WTC11 (cell line): ENCODE results near the gene PCDHGA1. TPM values are rescaled to one million over a fixed set of nuclear protein-coding genes. Genes with fewer than 3 reads are reported as not detected.
A peak's percentile ranks its signal among the peaks of the same experiment; 100 is the strongest.

ENCODE experiments used
- ATAC-seq: fragments of 200-7000 bp; cut with Tn5 transposase; 2 replicates; pipeline ENCODE4 v1.10.0; 2021; ENCODE audit warnings: mild to moderate bottlenecking, moderate library complexity
- CTCF ChIA-PET: fragments of 300-600 bp; sonication (Branson Sonifier 250); formaldehyde crosslinking; loops from one replicate; lab custom pipeline; 2021; ENCODE audit warnings: antibody characterized with exemption; lab: Charles Lee
- POLR2A ChIA-PET: fragments of 350-600 bp; sonication (Branson Sonifier 250); formaldehyde crosslinking; loops from one replicate; lab custom pipeline; 2021; ENCODE audit warnings: antibody characterized with exemption; lab: Charles Lee
- DNase-seq: peaks from one replicate; pipeline ENCODE4 v3.0.0; 2021; ENCODE audit warnings: low spot score
- H3K27ac Mint-ChIP-seq: 2 replicates; pipeline ENCODE4 v1.8.0; 2021; ENCODE audit warnings: mixed read lengths
- H3K27me3 Mint-ChIP-seq: 2 replicates; pipeline ENCODE4 v1.8.0; 2021; ENCODE audit warnings: low read depth, mild to moderate bottlenecking, moderate library complexity, mixed read lengths
- H3K36me3 Mint-ChIP-seq: 2 replicates; pipeline ENCODE4 v1.8.0; 2021; ENCODE audit warnings: mixed read lengths
- H3K4me1 Mint-ChIP-seq: 2 replicates; pipeline ENCODE4 v1.8.0; 2022; ENCODE audit warnings: mixed read lengths
- H3K4me3 Mint-ChIP-seq: 2 replicates; pipeline ENCODE4 v1.8.0; 2021; ENCODE audit warnings: mild to moderate bottlenecking, moderate library complexity, mixed read lengths
- H3K9me3 Mint-ChIP-seq: 2 replicates; pipeline ENCODE4 v1.8.0; 2021; ENCODE audit warnings: mixed read lengths
- E2F5 ChIP-seq: sonication (generic); formaldehyde crosslinking; IDR thresholded peaks from 2 replicates; pipeline ENCODE4 v1.8.1; 2022; ENCODE audit warnings: mild to moderate bottlenecking, moderate library complexity, missing genetic modification reagents
- EMX1 ChIP-seq: fragments of 250-450 bp; sonication (Bioruptor Pico); IDR thresholded peaks from 2 replicates; pipeline ENCODE4 v1.8.0; 2021; ENCODE audit warnings: mild to moderate bottlenecking
- ESRRA ChIP-seq: sonication (generic); formaldehyde crosslinking; IDR thresholded peaks from 2 replicates; pipeline ENCODE4 v1.8.1; 2022; ENCODE audit warnings: mild to moderate bottlenecking, missing genetic modification reagents, borderline replicate concordance
- GRHL2 ChIP-seq: fragments of 250-450 bp; sonication (Bioruptor Pico); IDR thresholded peaks from 2 replicates; pipeline ENCODE4 v1.8.0; 2022; ENCODE audit warnings: mild to moderate bottlenecking, moderate library complexity; ENCODE audit not compliant: insufficient replicate concordance, severe bottlenecking
- HMGA2 ChIP-seq: fragments of 250-450 bp; sonication (Bioruptor Pico); IDR thresholded peaks from 2 replicates; pipeline ENCODE4 v1.4.0; 2021; ENCODE audit warnings: mild to moderate bottlenecking, moderate library complexity
- KAT7 ChIP-seq: sonication (generic); formaldehyde crosslinking; IDR thresholded peaks from 2 replicates; pipeline ENCODE4 v1.8.1; 2023; ENCODE audit warnings: missing genetic modification reagents, mild to moderate bottlenecking, borderline replicate concordance
- MYBL2 ChIP-seq: sonication (generic); formaldehyde crosslinking; IDR thresholded peaks from 2 replicates; pipeline ENCODE4 v1.8.1; 2023; ENCODE audit warnings: mild to moderate bottlenecking, moderate library complexity, missing genetic modification reagents
- PRDM15 ChIP-seq: sonication (generic); formaldehyde crosslinking; IDR thresholded peaks from 2 replicates; pipeline ENCODE4 v1.8.0; 2022; ENCODE audit warnings: missing genetic modification reagents
- RELA ChIP-seq: sonication (generic); formaldehyde crosslinking; IDR thresholded peaks from 2 replicates; pipeline ENCODE4 v1.8.1; 2022; ENCODE audit warnings: missing genetic modification reagents, mild to moderate bottlenecking, borderline replicate concordance
- SMAD4 ChIP-seq: sonication (generic); formaldehyde crosslinking; IDR thresholded peaks from 2 replicates; pipeline ENCODE4 v1.8.0; 2022; ENCODE audit warnings: mild to moderate bottlenecking, missing genetic modification reagents
- USF1 ChIP-seq: sonication (generic); formaldehyde crosslinking; IDR thresholded peaks from 2 replicates; pipeline ENCODE4 v1.8.0; 2022; ENCODE audit warnings: mild to moderate bottlenecking, missing genetic modification reagents
- ZNF121 ChIP-seq: sonication (generic); formaldehyde crosslinking; IDR thresholded peaks from 2 replicates; pipeline ENCODE4 v1.8.0; 2023; ENCODE audit warnings: missing genetic modification reagents
- ZNF138 ChIP-seq: sonication (generic); formaldehyde crosslinking; conservative IDR thresholded peaks from 2 replicates; pipeline ENCODE4 v1.8.1; 2022; ENCODE audit warnings: mild to moderate bottlenecking, moderate library complexity, missing genetic modification reagents
- ZNF232 ChIP-seq: sonication (generic); formaldehyde crosslinking; IDR thresholded peaks from 2 replicates; pipeline ENCODE4 v1.8.0; 2022; ENCODE audit warnings: mild to moderate bottlenecking, missing genetic modification reagents
- ZNF396 ChIP-seq: fragments of 250-450 bp; sonication (Bioruptor Pico); IDR thresholded peaks from 2 replicates; pipeline ENCODE4 v1.8.0; 2021; ENCODE audit warnings: mild to moderate bottlenecking, moderate library complexity, borderline replicate concordance
- ZNF416 ChIP-seq: fragments of 250-450 bp; sonication (Bioruptor Pico); IDR thresholded peaks from 2 replicates; pipeline ENCODE4 v1.9.0; 2021; ENCODE audit warnings: mild to moderate bottlenecking, inconsistent platforms
- ZNF423 ChIP-seq: fragments of 250-450 bp; sonication (Bioruptor Pico); IDR thresholded peaks from 2 replicates; pipeline ENCODE4 v2.1.2; 2022; ENCODE audit warnings: mild to moderate bottlenecking, moderate library complexity
- total RNA-seq: library from RNA; stranded (reverse); gene quantifications from 3 replicates; pipeline ENCODE4 v1.2.3, GENCODE V29; 2021
- TF ChIP-seq, protein P1 (sequence below): sonication (generic); formaldehyde crosslinking; IDR thresholded peaks from 2 replicates; pipeline ENCODE4 v1.8.0; 2022; ENCODE audit warnings: mild to moderate bottlenecking, missing genetic modification reagents
- TF ChIP-seq, protein P2 (sequence below): fragments of 200-600 bp; IDR thresholded peaks from 2 replicates; pipeline ENCODE4 v1.8.0; 2022; ENCODE audit warnings: antibody characterized with exemption
- TF ChIP-seq, protein P3 (sequence below): sonication (generic); formaldehyde crosslinking; IDR thresholded peaks from 2 replicates; pipeline ENCODE4 v1.8.0; 2023; ENCODE audit warnings: missing genetic modification reagents, mild to moderate bottlenecking, borderline replicate concordance
- TF ChIP-seq, protein P4 (sequence below): sonication (generic); formaldehyde crosslinking; IDR thresholded peaks from 2 replicates; pipeline ENCODE4 v1.8.1; 2022; ENCODE audit warnings: missing genetic modification reagents, borderline replicate concordance

PCDHGA1 gene
- total RNA-seq, 1 experiment from 2014 or later, result 1.5 TPM

DNA sequence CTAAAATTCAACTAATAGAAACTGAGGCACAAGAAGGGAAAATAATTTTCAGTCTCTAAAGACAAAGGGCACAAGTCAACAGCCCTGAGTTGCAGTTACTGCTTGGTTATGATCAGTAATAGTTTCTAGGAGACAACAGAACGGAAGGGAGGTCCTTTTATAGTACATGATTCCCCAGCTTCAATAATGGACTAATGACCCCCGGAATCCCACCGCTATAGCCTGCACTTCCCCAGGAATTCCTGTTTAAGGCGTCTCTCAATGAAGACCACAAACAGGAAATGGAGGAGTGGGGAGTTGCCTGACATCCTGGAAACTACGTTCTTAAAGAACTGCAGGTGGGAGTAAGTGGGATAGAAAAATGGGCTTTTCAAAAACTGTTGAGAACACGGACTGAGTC, 227.8 kb downstream of the PCDHGA1 start:
- Mint-ChIP-seq H3K27me3 (no peaks in the 10 kb centered on the region), H3K36me3 (peaks cover 7% of the 10 kb centered on the region), H3K4me1 (peaks cover 38% of the 10 kb centered on the region), H3K4me3 (peak overlapping the region; percentile 61), H3K27ac (peak overlapping the region; percentile 97), H3K9me3 (no peaks in the 10 kb centered on the region)
- DNase-seq (no peak), ATAC-seq (no peak; the same call in 1 of the 2 replicates)
- POLR2A ChIA-PET, result interaction anchor here (1.0 to 2.4 kb wide), 4 partner anchors 33 to 238 kb away, joined by 3 to 11 read pairs (median 4); partner anchors contain the start of genes PCDHGA10 and TAF7
- TF ChIP-seq, protein P1, sequence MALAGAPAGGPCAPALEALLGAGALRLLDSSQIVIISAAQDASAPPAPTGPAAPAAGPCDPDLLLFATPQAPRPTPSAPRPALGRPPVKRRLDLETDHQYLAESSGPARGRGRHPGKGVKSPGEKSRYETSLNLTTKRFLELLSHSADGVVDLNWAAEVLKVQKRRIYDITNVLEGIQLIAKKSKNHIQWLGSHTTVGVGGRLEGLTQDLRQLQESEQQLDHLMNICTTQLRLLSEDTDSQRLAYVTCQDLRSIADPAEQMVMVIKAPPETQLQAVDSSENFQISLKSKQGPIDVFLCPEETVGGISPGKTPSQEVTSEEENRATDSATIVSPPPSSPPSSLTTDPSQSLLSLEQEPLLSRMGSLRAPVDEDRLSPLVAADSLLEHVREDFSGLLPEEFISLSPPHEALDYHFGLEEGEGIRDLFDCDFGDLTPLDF (CRISPR knock-in tag), result no peak
- TF ChIP-seq, protein P2, sequence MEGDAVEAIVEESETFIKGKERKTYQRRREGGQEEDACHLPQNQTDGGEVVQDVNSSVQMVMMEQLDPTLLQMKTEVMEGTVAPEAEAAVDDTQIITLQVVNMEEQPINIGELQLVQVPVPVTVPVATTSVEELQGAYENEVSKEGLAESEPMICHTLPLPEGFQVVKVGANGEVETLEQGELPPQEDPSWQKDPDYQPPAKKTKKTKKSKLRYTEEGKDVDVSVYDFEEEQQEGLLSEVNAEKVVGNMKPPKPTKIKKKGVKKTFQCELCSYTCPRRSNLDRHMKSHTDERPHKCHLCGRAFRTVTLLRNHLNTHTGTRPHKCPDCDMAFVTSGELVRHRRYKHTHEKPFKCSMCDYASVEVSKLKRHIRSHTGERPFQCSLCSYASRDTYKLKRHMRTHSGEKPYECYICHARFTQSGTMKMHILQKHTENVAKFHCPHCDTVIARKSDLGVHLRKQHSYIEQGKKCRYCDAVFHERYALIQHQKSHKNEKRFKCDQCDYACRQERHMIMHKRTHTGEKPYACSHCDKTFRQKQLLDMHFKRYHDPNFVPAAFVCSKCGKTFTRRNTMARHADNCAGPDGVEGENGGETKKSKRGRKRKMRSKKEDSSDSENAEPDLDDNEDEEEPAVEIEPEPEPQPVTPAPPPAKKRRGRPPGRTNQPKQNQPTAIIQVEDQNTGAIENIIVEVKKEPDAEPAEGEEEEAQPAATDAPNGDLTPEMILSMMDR, result no peak; the same call in 1 of the 2 replicates
- no peak for TF ChIP-seq ZNF416 (CRISPR knock-in tag)
- no peak for TF ChIP-seq ZNF138 (CRISPR knock-in tag)
- TF ChIP-seq ZNF423 (CRISPR knock-in tag), result no peak
- TF ChIP-seq EMX1 (CRISPR knock-in tag), result no peak
- TF ChIP-seq, protein P3, sequence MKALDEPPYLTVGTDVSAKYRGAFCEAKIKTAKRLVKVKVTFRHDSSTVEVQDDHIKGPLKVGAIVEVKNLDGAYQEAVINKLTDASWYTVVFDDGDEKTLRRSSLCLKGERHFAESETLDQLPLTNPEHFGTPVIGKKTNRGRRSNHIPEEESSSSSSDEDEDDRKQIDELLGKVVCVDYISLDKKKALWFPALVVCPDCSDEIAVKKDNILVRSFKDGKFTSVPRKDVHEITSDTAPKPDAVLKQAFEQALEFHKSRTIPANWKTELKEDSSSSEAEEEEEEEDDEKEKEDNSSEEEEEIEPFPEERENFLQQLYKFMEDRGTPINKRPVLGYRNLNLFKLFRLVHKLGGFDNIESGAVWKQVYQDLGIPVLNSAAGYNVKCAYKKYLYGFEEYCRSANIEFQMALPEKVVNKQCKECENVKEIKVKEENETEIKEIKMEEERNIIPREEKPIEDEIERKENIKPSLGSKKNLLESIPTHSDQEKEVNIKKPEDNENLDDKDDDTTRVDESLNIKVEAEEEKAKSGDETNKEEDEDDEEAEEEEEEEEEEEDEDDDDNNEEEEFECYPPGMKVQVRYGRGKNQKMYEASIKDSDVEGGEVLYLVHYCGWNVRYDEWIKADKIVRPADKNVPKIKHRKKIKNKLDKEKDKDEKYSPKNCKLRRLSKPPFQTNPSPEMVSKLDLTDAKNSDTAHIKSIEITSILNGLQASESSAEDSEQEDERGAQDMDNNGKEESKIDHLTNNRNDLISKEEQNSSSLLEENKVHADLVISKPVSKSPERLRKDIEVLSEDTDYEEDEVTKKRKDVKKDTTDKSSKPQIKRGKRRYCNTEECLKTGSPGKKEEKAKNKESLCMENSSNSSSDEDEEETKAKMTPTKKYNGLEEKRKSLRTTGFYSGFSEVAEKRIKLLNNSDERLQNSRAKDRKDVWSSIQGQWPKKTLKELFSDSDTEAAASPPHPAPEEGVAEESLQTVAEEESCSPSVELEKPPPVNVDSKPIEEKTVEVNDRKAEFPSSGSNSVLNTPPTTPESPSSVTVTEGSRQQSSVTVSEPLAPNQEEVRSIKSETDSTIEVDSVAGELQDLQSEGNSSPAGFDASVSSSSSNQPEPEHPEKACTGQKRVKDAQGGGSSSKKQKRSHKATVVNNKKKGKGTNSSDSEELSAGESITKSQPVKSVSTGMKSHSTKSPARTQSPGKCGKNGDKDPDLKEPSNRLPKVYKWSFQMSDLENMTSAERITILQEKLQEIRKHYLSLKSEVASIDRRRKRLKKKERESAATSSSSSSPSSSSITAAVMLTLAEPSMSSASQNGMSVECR (CRISPR knock-in tag), result no peak
- TF ChIP-seq SMAD4 (CRISPR knock-in tag), result no peak
- no peak for TF ChIP-seq ZNF232 (CRISPR knock-in tag)
- no peak for TF ChIP-seq RELA (CRISPR knock-in tag)
- CTCF ChIA-PET, result interaction anchor here (0.7 to 4.3 kb wide), 47 partner anchors 9 to 1374 kb away, joined by 3 to 60 read pairs (median 5); partner anchors contain the start of genes DIAPH1, PCDHB10, PCDHB13 and PCDHB14

DNA sequence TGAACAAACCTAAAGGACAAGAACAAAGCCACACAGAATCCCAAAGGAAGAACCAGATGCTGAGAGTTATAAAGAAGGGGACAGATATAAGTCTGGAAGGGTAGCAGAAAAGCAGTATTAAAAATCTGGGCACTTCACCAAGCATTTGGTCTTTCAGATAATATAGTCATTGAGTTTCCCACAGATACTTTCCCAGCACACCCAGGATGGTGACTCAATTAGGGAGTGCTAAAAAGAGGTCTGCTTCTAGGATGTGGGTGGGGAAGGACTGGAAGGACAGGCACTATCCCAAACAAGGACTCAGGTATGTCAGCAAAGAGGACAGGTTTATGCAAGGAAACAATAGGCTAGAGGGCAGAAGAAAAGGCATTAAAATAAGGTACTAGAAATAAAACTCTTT, 229.1 kb downstream of the PCDHGA1 start:
- POLR2A ChIA-PET, result no interaction called here
- TF ChIP-seq PRDM15, result no peak
- no peak for TF ChIP-seq HMGA2 (CRISPR knock-in tag)
- TF ChIP-seq E2F5 (CRISPR knock-in tag), result no peak
- TF ChIP-seq ZNF396 (CRISPR knock-in tag), result no peak
- no peak for TF ChIP-seq GRHL2 (CRISPR knock-in tag)
- TF ChIP-seq KAT7 (CRISPR knock-in tag), result no peak
- TF ChIP-seq ESRRA, result no peak
- no peak for TF ChIP-seq USF1
- TF ChIP-seq MYBL2 (CRISPR knock-in tag), result no peak
- TF ChIP-seq ZNF121 (CRISPR knock-in tag), result no peak
- TF ChIP-seq, protein P4, sequence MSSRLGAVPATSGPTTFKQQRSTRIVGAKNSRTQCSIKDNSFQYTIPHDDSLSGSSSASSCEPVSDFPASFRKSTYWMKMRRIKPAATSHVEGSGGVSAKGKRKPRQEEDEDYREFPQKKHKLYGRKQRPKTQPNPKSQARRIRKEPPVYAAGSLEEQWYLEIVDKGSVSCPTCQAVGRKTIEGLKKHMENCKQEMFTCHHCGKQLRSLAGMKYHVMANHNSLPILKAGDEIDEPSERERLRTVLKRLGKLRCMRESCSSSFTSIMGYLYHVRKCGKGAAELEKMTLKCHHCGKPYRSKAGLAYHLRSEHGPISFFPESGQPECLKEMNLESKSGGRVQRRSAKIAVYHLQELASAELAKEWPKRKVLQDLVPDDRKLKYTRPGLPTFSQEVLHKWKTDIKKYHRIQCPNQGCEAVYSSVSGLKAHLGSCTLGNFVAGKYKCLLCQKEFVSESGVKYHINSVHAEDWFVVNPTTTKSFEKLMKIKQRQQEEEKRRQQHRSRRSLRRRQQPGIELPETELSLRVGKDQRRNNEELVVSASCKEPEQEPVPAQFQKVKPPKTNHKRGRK, result no peak
- TF ChIP-seq, all 79 proteins: peak for 0
- Mint-ChIP-seq H3K27ac (peak overlapping the region; percentile 97), H3K4me3 (no peak overlapping the region), H3K27me3 (no peaks in the 10 kb centered on the region), H3K9me3 (peaks cover 4% of the 10 kb centered on the region; the same call in 1 of the 2 replicates), H3K4me1 (peaks cover 40% of the 10 kb centered on the region), H3K36me3 (peaks cover 14% of the 10 kb centered on the region)
- CTCF ChIA-PET, result interaction anchor here (0.7 to 4.3 kb wide), 7 partner anchors 34 to 360 kb away, joined by 3 to 60 read pairs (median 31); partner anchors contain the start of genes PCDHB11, PCDHB14, PCDHGA10 and PCDHGB6
- no peak for ATAC-seq
- no peak for DNase-seq
